GM23338 (cell line): Measurements from ENCODE around the gene SPOUT1. TPM values are rescaled to one million over a fixed set of nuclear protein-coding genes. Genes with fewer than 3 reads are reported as not detected.

Experiments
- ATAC-seq: fragments of 200-7000 bp; cut with Tn5 transposase; 3 replicates; pipeline ENCODE4 v1.9.1; 2020
- DNase-seq: peaks from one replicate; pipeline ENCODE4 v3.0.0-alpha.2; 2015; ENCODE audit warnings: low spot score
- H2AFZ ChIP-seq: fragments of 200-600 bp; sonication (generic); 2 replicates; pipeline ENCODE4 v1.8.0; 2016; ENCODE audit warnings: antibody characterized with exemption, mild to moderate bottlenecking, moderate library complexity
- H3F3A ChIP-seq: fragments of 200-600 bp; sonication (generic); replicated peaks from 2 replicates; pipeline ENCODE4 v1.8.0; 2017; ENCODE audit warnings: antibody characterized with exemption, mixed run types, low read depth
- H3K27ac ChIP-seq: fragments of 200-600 bp; sonication (generic); 2 replicates; pipeline ENCODE4 v1.6.1; 2016; ENCODE audit warnings: low read depth
- H3K27me3 ChIP-seq: fragments of 200-600 bp; sonication (generic); 2 replicates; pipeline ENCODE4 v1.8.0; 2016; ENCODE audit warnings: mild to moderate bottlenecking, mixed run types, moderate library complexity; ENCODE audit not compliant: insufficient read depth
- H3K36me3 ChIP-seq: fragments of 200-600 bp; sonication (generic); 2 replicates; pipeline ENCODE4 v1.8.0; 2016; ENCODE audit warnings: mild to moderate bottlenecking; ENCODE audit not compliant: insufficient read depth
- H3K4me1 ChIP-seq: fragments of 200-600 bp; sonication (generic); 2 replicates; pipeline ENCODE4 v1.8.0; 2016; ENCODE audit warnings: mild to moderate bottlenecking, moderate library complexity; ENCODE audit not compliant: insufficient read depth
- H3K4me2 ChIP-seq: fragments of 200-600 bp; sonication (generic); 2 replicates; pipeline ENCODE4 v1.7.1; 2017; ENCODE audit warnings: mixed run types
- H3K4me3 ChIP-seq: fragments of 200-600 bp; sonication (generic); 2 replicates; pipeline ENCODE4 v1.6.1; 2016; ENCODE audit warnings: mixed run types
- H3K79me2 ChIP-seq: fragments of 200-600 bp; sonication (generic); replicated peaks from 2 replicates; pipeline ENCODE4 v1.8.0; 2017; ENCODE audit warnings: mild to moderate bottlenecking; ENCODE audit not compliant: insufficient read depth
- H3K9me2 ChIP-seq: fragments of 200-600 bp; sonication (generic); 2 replicates; pipeline ENCODE4 v1.8.0; 2017; ENCODE audit not compliant: insufficient read depth
- H4K20me1 ChIP-seq: fragments of 200-600 bp; sonication (generic); replicated peaks from 2 replicates; pipeline ENCODE4 v1.8.0; 2017; ENCODE audit warnings: mild to moderate bottlenecking; ENCODE audit not compliant: insufficient read depth
- H3K27ac Mint-ChIP-seq: 2 replicates; pipeline ENCODE4 v1.8.0; 2020; ENCODE audit warnings: inconsistent platforms, mild to moderate bottlenecking, moderate library complexity, mixed read lengths
- H3K27me3 Mint-ChIP-seq: 3 replicates; pipeline ENCODE4 v1.8.0; 2022; ENCODE audit warnings: low read depth, mild to moderate bottlenecking, moderate library complexity, mixed read lengths, inconsistent platforms; ENCODE audit not compliant: insufficient read depth, poor library complexity
- H3K36me3 Mint-ChIP-seq: 3 replicates; pipeline ENCODE4 v1.8.0; 2021; ENCODE audit warnings: low read depth, mild to moderate bottlenecking, inconsistent platforms, moderate library complexity, mixed read lengths
- H3K4me1 Mint-ChIP-seq: 3 replicates; pipeline ENCODE4 v1.8.0; 2020; ENCODE audit warnings: mild to moderate bottlenecking, inconsistent platforms, mixed read lengths
- H3K4me3 Mint-ChIP-seq: 3 replicates; pipeline ENCODE4 v1.8.0; 2021; ENCODE audit warnings: moderate library complexity, mild to moderate bottlenecking, inconsistent platforms, mixed read lengths
- H3K9me3 Mint-ChIP-seq: 3 replicates; pipeline ENCODE4 v1.8.0; 2020; ENCODE audit warnings: moderate library complexity, mild to moderate bottlenecking, inconsistent platforms, mixed read lengths
- CREB1 ChIP-seq: fragments of 250-450 bp; sonication (Bioruptor Pico); IDR thresholded peaks from 2 replicates; pipeline ENCODE4 v1.5.0; 2020; ENCODE audit warnings: low read depth, mild to moderate bottlenecking, moderate library complexity
- CTCF ChIP-seq, 2 experiments: fragments of 200-600 bp in 1 of 2; sonication (generic) in 1 of 2; conservative IDR thresholded peaks; 2 replicates each; pipeline versions ENCODE4 v1.5.1 to v1.6.1; 2016 to 2017; ENCODE audit warnings: antibody characterized with exemption in 2 of 2, low read depth in 2 of 2, mild to moderate bottlenecking in 2 of 2, moderate library complexity in 1 of 2
- EZH2 ChIP-seq: fragments of 200-600 bp; sonication (generic); IDR thresholded peaks from one replicate; pipeline ENCODE4 v1.8.0; 2017; ENCODE audit warnings: antibody characterized with exemption, mild to moderate bottlenecking, low read depth; ENCODE audit not compliant: unreplicated experiment
- EZH2phosphoT487 ChIP-seq: fragments of 200-600 bp; sonication (generic); IDR thresholded peaks from one replicate; pipeline ENCODE4 v1.8.1; 2018; ENCODE audit warnings: antibody characterized with exemption; ENCODE audit not compliant: unreplicated experiment
- JUNB ChIP-seq: IDR thresholded peaks from one replicate; pipeline ENCODE4 v1.6.1; 2016; ENCODE audit warnings: antibody characterized with exemption; ENCODE audit not compliant: unreplicated experiment
- NANOG ChIP-seq: IDR thresholded peaks from 2 replicates; pipeline ENCODE4 v1.6.1; 2016; ENCODE audit warnings: antibody characterized with exemption, borderline replicate concordance
- POLR2AphosphoS5 ChIP-seq: IDR thresholded peaks from 2 replicates; pipeline ENCODE4 v1.6.1; 2016; ENCODE audit warnings: antibody characterized with exemption, low read depth
- STAT1 ChIP-seq: IDR thresholded peaks from one replicate; pipeline ENCODE4 v1.6.1; 2016; ENCODE audit warnings: antibody characterized with exemption; ENCODE audit not compliant: unreplicated experiment
- ZNF114 ChIP-seq: fragments of 250-450 bp; sonication (Bioruptor Pico); IDR thresholded peaks from 2 replicates; pipeline ENCODE4 v1.5.0; 2020; ENCODE audit warnings: mild to moderate bottlenecking, moderate library complexity
- ZNF331 ChIP-seq: fragments of 250-450 bp; sonication (Bioruptor Pico); IDR thresholded peaks from 2 replicates; pipeline ENCODE4 v1.5.0; 2020; ENCODE audit warnings: low read depth, mild to moderate bottlenecking, moderate library complexity
- polyA plus RNA-seq: library from polyadenylated mRNA; unstranded; fragments of >200 nt; fragmentation: Nextera tagmentation; extraction: Ambion mirVana; gene quantifications from 2 replicates; pipeline ENCODE4 v1.2.1, GENCODE V29; 2016
- total RNA-seq: library from RNA; depleted of rRNA; stranded (reverse); fragments of >200 nt; shearing (Covaris generic); gene quantifications from 2 replicates; pipeline ENCODE4 v1.2.3, GENCODE V29; 2014
- TF ChIP-seq, protein P1 (sequence below): IDR thresholded peaks from 2 replicates; pipeline ENCODE4 v1.6.1; 2016; ENCODE audit warnings: antibody characterized with exemption
- TF ChIP-seq, protein P2 (sequence below): IDR thresholded peaks from one replicate; pipeline ENCODE4 v1.6.1; 2018; ENCODE audit warnings: antibody characterized with exemption; ENCODE audit not compliant: unreplicated experiment
- TF ChIP-seq, protein P3 (sequence below): fragments of 250-450 bp; sonication (Bioruptor Pico); IDR thresholded peaks from 2 replicates; pipeline ENCODE4 v1.5.0; 2020; ENCODE audit warnings: mild to moderate bottlenecking, moderate library complexity

SPOUT1 gene
- total and polyA plus RNA-seq, 2 experiments from 2014 or later: 28.5 to 50.9 TPM

- Histone ChIP-seq H3K27ac (no peak overlapping the region), H3K36me3 (no peaks in the 10 kb centered on the region; the same call in 1 of the 2 replicates), H3K79me2 (no peaks in the 10 kb centered on the region), H2AFZ (no peak overlapping the region), H3K27me3 (no peaks in the 10 kb centered on the region), H3K4me3 (no peak overlapping the region), H3K4me2 (no peak overlapping the region), H4K20me1 (no peaks in the 10 kb centered on the region; the same call in none of the 2 replicates), H3K4me1 (no peaks in the 10 kb centered on the region), H3F3A (no peaks in the 10 kb centered on the region), H3K9me2 (no peaks in the 10 kb centered on the region)
- peaks cover 43% of the 10 kb centered on the region for H3K36me3 Mint-ChIP-seq
- no peaks in the 10 kb centered on the region for H3K4me1 Mint-ChIP-seq
- ATAC-seq (no peak), DNase-seq (no peak)
- no peak overlapping the region for H3K4me3 Mint-ChIP-seq
- H3K27me3 Mint-ChIP-seq: peaks cover 5% of the 10 kb centered on the region
- no peak overlapping the region for H3K27ac Mint-ChIP-seq
- H3K9me3 Mint-ChIP-seq: no peaks in the 10 kb centered on the region
- TF ChIP-seq ZNF331 (no peak), EZH2 (no peak), EZH2phosphoT487 (no peak), CTCF (conservative IDR thresholded peaks at IDR 0.05; ENCODE audit: low read depth in 2 of 2) (no peak), JUNB (no peak), STAT1 (no peak), POLR2AphosphoS5 (no peak), NANOG (no peak), CREB1 (CRISPR knock-in tag) (no peak), ZNF114 (no peak)
- TF ChIP-seq, protein P1, sequence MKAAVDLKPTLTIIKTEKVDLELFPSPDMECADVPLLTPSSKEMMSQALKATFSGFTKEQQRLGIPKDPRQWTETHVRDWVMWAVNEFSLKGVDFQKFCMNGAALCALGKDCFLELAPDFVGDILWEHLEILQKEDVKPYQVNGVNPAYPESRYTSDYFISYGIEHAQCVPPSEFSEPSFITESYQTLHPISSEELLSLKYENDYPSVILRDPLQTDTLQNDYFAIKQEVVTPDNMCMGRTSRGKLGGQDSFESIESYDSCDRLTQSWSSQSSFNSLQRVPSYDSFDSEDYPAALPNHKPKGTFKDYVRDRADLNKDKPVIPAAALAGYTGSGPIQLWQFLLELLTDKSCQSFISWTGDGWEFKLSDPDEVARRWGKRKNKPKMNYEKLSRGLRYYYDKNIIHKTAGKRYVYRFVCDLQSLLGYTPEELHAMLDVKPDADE: no peak
- TF ChIP-seq, protein P2, sequence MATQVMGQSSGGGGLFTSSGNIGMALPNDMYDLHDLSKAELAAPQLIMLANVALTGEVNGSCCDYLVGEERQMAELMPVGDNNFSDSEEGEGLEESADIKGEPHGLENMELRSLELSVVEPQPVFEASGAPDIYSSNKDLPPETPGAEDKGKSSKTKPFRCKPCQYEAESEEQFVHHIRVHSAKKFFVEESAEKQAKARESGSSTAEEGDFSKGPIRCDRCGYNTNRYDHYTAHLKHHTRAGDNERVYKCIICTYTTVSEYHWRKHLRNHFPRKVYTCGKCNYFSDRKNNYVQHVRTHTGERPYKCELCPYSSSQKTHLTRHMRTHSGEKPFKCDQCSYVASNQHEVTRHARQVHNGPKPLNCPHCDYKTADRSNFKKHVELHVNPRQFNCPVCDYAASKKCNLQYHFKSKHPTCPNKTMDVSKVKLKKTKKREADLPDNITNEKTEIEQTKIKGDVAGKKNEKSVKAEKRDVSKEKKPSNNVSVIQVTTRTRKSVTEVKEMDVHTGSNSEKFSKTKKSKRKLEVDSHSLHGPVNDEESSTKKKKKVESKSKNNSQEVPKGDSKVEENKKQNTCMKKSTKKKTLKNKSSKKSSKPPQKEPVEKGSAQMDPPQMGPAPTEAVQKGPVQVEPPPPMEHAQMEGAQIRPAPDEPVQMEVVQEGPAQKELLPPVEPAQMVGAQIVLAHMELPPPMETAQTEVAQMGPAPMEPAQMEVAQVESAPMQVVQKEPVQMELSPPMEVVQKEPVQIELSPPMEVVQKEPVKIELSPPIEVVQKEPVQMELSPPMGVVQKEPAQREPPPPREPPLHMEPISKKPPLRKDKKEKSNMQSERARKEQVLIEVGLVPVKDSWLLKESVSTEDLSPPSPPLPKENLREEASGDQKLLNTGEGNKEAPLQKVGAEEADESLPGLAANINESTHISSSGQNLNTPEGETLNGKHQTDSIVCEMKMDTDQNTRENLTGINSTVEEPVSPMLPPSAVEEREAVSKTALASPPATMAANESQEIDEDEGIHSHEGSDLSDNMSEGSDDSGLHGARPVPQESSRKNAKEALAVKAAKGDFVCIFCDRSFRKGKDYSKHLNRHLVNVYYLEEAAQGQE: no peak
- TF ChIP-seq, protein P3, sequence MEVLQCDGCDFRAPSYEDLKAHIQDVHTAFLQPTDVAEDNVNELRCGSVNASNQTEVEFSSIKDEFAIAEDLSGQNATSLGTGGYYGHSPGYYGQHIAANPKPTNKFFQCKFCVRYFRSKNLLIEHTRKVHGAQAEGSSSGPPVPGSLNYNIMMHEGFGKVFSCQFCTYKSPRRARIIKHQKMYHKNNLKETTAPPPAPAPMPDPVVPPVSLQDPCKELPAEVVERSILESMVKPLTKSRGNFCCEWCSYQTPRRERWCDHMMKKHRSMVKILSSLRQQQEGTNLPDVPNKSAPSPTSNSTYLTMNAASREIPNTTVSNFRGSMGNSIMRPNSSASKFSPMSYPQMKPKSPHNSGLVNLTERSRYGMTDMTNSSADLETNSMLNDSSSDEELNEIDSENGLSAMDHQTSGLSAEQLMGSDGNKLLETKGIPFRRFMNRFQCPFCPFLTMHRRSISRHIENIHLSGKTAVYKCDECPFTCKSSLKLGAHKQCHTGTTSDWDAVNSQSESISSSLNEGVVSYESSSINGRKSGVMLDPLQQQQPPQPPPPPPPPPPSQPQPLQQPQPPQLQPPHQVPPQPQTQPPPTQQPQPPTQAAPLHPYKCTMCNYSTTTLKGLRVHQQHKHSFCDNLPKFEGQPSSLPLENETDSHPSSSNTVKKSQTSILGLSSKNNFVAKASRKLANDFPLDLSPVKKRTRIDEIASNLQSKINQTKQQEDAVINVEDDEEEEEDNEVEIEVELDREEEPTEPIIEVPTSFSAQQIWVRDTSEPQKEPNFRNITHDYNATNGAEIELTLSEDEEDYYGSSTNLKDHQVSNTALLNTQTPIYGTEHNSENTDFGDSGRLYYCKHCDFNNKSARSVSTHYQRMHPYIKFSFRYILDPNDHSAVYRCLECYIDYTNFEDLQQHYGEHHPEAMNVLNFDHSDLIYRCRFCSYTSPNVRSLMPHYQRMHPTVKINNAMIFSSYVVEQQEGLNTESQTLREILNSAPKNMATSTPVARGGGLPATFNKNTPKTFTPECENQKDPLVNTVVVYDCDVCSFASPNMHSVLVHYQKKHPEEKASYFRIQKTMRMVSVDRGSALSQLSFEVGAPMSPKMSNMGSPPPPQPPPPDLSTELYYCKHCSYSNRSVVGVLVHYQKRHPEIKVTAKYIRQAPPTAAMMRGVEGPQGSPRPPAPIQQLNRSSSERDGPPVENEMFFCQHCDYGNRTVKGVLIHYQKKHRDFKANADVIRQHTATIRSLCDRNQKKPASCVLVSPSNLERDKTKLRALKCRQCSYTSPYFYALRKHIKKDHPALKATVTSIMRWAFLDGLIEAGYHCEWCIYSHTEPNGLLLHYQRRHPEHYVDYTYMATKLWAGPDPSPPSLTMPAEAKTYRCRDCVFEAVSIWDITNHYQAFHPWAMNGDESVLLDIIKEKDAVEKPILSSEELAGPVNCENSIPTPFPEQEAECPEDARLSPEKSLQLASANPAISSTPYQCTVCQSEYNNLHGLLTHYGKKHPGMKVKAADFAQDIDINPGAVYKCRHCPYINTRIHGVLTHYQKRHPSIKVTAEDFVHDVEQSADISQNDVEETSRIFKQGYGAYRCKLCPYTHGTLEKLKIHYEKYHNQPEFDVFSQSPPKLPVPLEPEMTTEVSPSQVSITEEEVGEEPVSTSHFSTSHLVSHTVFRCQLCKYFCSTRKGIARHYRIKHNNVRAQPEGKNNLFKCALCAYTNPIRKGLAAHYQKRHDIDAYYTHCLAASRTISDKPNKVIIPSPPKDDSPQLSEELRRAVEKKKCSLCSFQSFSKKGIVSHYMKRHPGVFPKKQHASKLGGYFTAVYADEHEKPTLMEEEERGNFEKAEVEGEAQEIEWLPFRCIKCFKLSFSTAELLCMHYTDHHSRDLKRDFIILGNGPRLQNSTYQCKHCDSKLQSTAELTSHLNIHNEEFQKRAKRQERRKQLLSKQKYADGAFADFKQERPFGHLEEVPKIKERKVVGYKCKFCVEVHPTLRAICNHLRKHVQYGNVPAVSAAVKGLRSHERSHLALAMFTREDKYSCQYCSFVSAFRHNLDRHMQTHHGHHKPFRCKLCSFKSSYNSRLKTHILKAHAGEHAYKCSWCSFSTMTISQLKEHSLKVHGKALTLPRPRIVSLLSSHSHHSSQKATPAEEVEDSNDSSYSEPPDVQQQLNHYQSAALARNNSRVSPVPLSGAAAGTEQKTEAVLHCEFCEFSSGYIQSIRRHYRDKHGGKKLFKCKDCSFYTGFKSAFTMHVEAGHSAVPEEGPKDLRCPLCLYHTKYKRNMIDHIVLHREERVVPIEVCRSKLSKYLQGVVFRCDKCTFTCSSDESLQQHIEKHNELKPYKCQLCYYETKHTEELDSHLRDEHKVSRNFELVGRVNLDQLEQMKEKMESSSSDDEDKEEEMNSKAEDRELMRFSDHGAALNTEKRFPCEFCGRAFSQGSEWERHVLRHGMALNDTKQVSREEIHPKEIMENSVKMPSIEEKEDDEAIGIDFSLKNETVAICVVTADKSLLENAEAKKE (CRISPR knock-in tag): no peak
These were observed 29.5 kb downstream of the SPOUT1 start for GRCh38 chr9:128800061-128800460.
